ENCODE measurements around the gene INVS. TPM values are rescaled to one million over a fixed set of nuclear protein-coding genes. Genes with fewer than 3 reads are reported as not detected.

Gene INVS
- total RNA-seq, 1 donor from 2014 or later, result 22.3 TPM

GRCh38 chr9:100220936-100221335 lies 121.9 kb downstream of the INVS start:
- ATAC-seq (no peak), DNase-seq (no peak)
- TF ChIP-seq CTCF (IDR thresholded peaks at IDR 0.05), result no peak
- Histone ChIP-seq H3K36me3 (no peaks in the 10 kb centered on the region), H3K27ac (no peak overlapping the region), H3K4me3 (no peak overlapping the region), H3K4me1 (no peaks in the 10 kb centered on the region), H3K9me3 (no peaks in the 10 kb centered on the region), H3K27me3 (ENCODE audit: low read depth) (no peaks in the 10 kb centered on the region)
- intact Hi-C loops (cut with DNase I), result no loop called here

DNA sequence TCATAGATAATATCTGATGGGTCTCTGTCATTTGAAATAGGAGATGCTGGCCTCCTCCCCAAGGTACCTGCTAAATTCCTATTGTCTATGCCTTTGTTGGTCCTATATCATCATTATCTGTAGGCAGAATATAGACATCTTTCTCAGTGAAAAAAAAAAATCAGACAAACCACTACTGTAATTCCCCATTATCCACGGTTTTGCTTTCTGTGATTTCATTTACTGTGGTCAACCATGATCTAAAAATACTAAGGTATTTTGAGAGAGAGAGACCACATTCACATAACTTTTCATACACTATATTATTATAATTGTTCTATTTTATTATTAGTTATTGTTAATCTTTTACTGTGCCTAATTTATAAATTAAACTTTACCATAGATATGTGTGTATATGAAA lies 122.5 kb downstream of the INVS start:
- intact Hi-C loops (cut with DNase I), result no loop called here
- no peak for ATAC-seq
- no peak for TF ChIP-seq CTCF (IDR thresholded peaks at IDR 0.05)
- DNase-seq, result no peak
- H3K4me1 ChIP-seq, result no peaks in the 10 kb centered on the region
- no peak overlapping the region for H3K27ac ChIP-seq
- no peaks in the 10 kb centered on the region for H3K27me3 ChIP-seq (ENCODE audit: low read depth)
- no peaks in the 10 kb centered on the region for H3K9me3 ChIP-seq
- peaks cover 6% of the 10 kb centered on the region for H3K36me3 ChIP-seq
- H3K4me3 ChIP-seq, result no peak overlapping the region

DNA sequence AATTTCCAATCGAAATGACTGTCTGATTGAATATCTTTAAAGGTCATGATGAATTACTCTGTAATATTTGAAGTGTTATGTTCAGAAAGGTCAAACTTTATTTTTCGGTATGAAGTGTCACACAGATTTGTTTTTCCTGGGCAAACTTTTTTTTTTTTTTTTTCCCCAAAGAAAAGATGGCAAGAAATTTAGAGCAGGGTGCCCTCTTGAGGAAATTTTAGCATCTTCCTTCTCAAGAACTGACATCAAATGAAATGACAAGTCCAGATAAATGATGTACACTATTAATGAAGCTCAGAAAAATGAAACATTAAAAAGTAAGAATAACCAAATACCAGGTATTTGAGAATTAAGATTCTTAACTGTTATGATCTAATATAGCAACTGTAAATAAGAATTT lies 123.6 kb downstream of the INVS start:
- DNase-seq, result no peak
- intact Hi-C loops (cut with DNase I), result no loop called here
- no peak for ATAC-seq

DNA sequence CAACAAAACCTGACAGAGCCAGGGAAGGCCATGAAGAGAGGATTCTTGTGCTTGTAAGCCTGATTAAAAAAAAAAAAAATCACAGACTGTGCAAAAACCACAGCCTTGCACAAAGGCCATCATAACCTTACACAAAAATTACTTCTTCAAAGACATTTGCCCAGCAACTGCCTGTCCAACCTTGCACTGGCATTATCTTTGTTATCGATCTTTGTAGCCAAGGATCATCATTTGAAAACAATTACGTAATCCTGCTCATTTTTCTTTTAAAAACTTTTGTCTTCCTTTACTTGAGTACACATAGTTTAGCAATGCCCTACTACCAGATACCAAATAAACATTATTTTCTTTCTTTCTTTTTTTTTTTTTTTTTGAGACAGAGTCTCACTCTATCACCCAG lies 128.6 kb downstream of the INVS start:
- H3K9me3 ChIP-seq, result no peaks in the 10 kb centered on the region
- ATAC-seq, result no peak
- no peak overlapping the region for H3K27ac ChIP-seq
- H3K4me1 ChIP-seq, result no peaks in the 10 kb centered on the region
- no peak overlapping the region for H3K4me3 ChIP-seq
- no peak for TF ChIP-seq CTCF (IDR thresholded peaks at IDR 0.05)
- DNase-seq, result no peak
- intact Hi-C loops (cut with DNase I), result no loop called here
- H3K36me3 ChIP-seq, result peaks cover 36% of the 10 kb centered on the region
- no peaks in the 10 kb centered on the region for H3K27me3 ChIP-seq (ENCODE audit: low read depth)

More for the DNA sequence above, 123.6 kb downstream of the INVS start:
- no peaks in the 10 kb centered on the region for H3K9me3 ChIP-seq
- peaks cover 17% of the 10 kb centered on the region for H3K36me3 ChIP-seq
- H3K4me3 ChIP-seq, result no peak overlapping the region
- H3K27me3 ChIP-seq (ENCODE audit: low read depth), result no peaks in the 10 kb centered on the region
- TF ChIP-seq CTCF (IDR thresholded peaks at IDR 0.05), result peak; percentile 24
- H3K4me1 ChIP-seq, result no peaks in the 10 kb centered on the region
- H3K27ac ChIP-seq, result no peak overlapping the region

GRCh38 chr9:100228352-100228869 lies 129.4 kb downstream of the INVS start:
- Histone ChIP-seq H3K36me3 (peaks cover 36% of the 10 kb centered on the region), H3K4me3 (no peak overlapping the region), H3K9me3 (no peaks in the 10 kb centered on the region), H3K27me3 (ENCODE audit: low read depth) (no peaks in the 10 kb centered on the region), H3K4me1 (no peaks in the 10 kb centered on the region), H3K27ac (no peak overlapping the region)
- intact Hi-C loops (cut with DNase I), result no loop called here
- DNase-seq, result no peak
- TF ChIP-seq CTCF (IDR thresholded peaks at IDR 0.05), result no peak
- no peak for ATAC-seq

GRCh38 chr9:100229136-100229535 lies 130.1 kb downstream of the INVS start:
- no peak for ATAC-seq
- Histone ChIP-seq H3K27ac (no peak overlapping the region), H3K4me3 (no peak overlapping the region), H3K4me1 (no peaks in the 10 kb centered on the region), H3K27me3 (ENCODE audit: low read depth) (no peaks in the 10 kb centered on the region), H3K36me3 (peaks cover 36% of the 10 kb centered on the region), H3K9me3 (no peaks in the 10 kb centered on the region)
- intact Hi-C loops (cut with DNase I), result no loop called here
- DNase-seq, result no peak
- TF ChIP-seq CTCF (IDR thresholded peaks at IDR 0.05), result no peak

Measured in lower lobe of right lung (tissue), 2 donors.